Kidney capillary endothelial cell (primary cell): Measurements from ENCODE around the gene ITIH2.
"Not testable (repeated sequence)": the region's sequence is repeated elsewhere in the genome, so short reads cannot be mapped to it uniquely, and the experiment has no call there.

ENCODE experiments used
- DNase-seq: peaks from one replicate; pipeline ENCODE4 v3.0.0-alpha.2; 2018; ENCODE audit warnings: low spot score

The ITIH2 gene, protein sequence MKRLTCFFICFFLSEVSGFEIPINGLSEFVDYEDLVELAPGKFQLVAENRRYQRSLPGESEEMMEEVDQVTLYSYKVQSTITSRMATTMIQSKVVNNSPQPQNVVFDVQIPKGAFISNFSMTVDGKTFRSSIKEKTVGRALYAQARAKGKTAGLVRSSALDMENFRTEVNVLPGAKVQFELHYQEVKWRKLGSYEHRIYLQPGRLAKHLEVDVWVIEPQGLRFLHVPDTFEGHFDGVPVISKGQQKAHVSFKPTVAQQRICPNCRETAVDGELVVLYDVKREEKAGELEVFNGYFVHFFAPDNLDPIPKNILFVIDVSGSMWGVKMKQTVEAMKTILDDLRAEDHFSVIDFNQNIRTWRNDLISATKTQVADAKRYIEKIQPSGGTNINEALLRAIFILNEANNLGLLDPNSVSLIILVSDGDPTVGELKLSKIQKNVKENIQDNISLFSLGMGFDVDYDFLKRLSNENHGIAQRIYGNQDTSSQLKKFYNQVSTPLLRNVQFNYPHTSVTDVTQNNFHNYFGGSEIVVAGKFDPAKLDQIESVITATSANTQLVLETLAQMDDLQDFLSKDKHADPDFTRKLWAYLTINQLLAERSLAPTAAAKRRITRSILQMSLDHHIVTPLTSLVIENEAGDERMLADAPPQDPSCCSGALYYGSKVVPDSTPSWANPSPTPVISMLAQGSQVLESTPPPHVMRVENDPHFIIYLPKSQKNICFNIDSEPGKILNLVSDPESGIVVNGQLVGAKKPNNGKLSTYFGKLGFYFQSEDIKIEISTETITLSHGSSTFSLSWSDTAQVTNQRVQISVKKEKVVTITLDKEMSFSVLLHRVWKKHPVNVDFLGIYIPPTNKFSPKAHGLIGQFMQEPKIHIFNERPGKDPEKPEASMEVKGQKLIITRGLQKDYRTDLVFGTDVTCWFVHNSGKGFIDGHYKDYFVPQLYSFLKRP

DNA sequence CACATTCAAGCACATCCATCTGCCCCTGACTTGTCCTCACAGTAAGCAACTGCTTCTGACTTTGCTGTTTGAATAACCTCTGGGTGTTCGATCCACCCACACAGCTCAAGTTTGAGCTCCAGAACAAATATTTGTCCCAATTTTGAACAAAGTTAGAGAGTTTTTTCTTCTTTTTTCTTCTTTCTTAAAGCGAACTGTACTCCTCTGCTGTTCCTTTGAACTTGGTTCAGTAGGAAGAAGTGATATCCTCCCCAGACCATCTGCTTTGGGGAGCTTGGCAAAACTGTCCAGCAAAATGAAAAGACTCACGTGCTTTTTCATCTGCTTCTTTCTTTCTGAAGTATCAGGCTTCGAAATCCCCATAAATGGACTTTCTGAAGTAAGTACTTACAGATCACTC is at the start of gene ITIH2:
ITIH2 (plus strand) TSS at position 177 of the 400 bp plus-strand sequence; CDS start at position 296, 119 bp downstream.
- no peak for DNase-seq

- DNase-seq: not testable (repeated sequence)
Observed at GRCh38 chr10:7657079-7657478, 46.0 kb upstream of the ITIH2 start.

DNA sequence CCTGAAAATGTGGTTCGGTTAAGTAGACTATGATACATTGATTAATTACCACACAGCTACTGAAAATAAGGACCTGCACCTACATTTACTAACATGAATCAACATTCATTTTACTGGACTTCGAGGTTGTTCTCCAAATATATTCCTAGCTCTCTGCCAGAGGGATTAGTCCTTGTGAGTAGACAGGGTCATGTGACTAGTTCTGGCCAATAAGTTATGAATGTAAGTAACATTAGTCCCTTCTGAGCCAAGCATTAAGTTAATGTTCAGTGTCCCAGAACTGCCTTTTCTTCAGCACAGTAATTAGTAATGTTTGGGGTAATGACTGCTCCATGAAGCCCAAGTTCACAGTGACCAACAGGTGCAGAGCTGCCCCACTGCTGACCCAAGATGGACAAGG is 45.6 kb upstream of the ITIH2 start:
- no peak for DNase-seq

DNA sequence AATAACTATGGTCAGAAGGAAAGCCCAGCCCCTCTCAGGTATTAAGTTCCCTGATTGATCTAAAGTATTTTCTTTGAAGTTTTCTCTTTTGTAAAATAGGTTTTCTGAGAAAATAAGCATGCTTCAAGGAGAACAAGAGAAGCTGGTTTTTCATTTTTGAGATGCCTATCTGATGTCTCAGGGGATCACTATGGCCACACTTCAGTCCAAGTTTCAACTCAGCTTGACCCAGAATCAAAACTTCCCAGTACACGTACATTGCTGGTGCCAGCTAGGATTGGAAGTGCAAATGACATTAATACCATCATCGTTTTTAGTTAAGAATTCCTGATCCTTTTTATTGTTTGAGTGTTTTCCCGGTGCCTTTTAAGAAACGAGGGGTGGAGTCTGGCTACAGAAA is 43.6 kb upstream of the ITIH2 start:
- no peak for DNase-seq

GRCh38 chr10:7662522-7662921 is 40.6 kb upstream of the ITIH2 start:
- no peak for DNase-seq

DNA sequence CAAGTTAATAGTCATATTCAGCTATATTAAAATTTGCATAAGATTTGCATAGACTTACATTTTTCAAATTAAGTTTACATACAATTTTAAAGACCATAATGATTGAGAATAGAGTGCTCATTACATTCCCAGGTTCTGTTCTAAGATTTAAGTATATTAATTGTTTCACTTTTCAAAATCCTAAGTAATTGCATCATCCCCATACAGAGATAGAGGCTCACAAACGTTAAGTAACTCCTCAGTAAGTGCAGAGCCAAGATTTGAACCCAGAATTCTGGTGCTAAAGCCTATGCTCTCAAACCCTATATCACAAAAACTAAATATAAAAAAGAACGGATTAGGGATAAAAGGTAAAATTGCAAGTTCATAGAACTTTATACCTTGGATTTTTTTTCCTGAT is 38.4 kb upstream of the ITIH2 start:
- DNase-seq: no peak

GRCh38 chr10:7665767-7666166 is 37.3 kb upstream of the ITIH2 start:
- no peak for DNase-seq

- no peak for DNase-seq
Observed at GRCh38 chr10:7666253-7667023, 36.7 kb upstream of the ITIH2 start, which contains the start of gene ITIH5. ITIH5 (minus strand) TSS chr10:7666966; CDS start chr10:7666892, 74 bp downstream.

DNA sequence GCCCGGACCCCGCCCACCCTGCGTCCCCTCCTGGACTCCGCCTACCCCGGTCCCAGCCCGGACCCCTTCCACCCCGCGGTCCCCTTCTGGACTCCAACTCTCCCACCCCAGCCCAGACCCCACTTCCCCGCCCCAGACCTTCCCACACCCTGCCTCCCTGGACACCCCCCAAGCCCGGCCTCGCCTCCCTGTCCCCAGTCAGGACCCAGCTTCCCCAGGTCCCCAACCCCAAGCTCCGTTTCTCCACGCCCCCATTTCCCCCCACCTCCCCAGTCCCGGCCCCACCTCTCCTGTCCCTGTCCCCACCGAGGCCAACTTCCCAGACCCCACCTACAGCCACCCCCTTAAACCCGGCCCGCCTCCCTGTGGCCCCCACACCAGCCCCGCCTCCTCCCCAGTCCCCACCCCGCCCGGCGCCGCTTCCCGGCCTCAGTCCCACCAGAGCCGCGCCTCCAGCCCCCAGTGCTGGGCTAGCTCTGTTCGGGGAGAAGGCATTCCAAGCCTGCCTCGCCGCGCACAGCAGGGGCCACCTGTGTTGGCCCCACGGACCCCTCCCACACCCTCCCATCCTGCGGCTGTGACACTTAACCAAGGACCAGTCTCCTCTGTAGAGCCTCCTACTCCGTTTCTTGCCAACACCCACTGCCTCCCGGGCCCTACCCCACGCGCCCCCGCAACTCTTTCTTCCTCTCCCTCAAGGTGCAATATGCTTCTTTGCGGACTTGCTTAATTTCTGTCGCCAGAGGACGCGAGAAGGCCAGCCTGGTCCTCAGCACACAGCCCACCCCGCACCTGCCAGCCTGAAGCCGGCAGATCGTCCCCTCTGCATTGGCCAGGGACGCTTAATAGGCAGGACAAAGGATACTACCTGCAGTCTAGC is 35.6 kb upstream of the ITIH2 start:
- no peak for DNase-seq

GRCh38 chr10:7670157-7670556 is 33.0 kb upstream of the ITIH2 start:
- no peak for DNase-seq

DNA sequence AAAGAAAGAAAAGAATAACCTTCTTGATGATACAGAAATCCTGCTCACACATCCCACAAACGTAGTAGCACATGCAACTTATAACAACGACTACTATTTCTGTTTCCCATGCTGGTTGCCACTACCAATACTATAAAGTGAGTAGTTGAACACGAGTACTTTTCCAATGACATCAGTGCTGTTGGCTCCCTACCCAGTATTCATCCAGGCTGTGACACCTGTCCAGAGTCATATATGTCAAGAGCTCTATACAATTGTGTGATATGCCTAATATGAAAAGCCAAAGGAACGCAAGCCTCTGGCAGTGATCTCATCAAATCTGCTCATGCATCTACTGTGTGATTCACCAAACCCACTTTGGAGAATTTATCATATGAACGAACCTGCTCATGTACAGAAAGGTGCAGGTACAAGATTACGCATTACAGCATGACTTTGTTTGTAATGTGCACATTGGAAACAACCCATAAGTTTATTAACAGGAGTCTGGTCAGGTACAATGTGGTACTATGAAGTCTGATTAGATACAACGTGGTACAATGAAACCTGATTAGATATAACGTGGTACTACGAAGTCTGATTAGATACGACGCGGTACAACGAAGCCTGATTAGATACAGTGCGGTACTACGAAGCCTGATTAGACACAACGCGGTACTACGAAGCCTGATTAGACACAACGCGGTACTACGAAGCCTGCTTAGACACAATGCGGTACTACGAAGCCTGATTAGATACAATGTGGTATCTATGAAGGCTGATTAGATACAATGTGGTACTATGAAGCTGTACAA is 30.6 kb upstream of the ITIH2 start:
- no peak for DNase-seq

DNA sequence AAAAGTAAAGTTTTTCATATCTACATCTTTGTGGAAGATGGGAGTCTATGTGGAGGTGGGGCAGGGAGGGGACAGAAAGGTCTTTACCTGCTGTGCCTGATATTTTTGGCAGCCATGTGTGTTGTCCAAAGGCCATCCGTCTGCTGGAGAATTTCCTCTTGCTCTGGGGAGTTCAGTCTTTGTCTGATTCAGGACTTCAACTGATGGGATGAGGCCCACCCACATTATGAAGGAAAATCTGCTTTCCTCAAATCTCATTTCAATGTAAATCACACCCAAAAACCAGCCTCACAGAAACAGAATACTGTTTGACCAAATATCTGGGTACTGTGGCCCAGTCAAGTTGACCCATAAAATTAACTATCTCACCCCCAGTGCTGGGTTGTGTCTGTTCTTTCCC is 23.9 kb upstream of the ITIH2 start:
- DNase-seq: no peak

GRCh38 chr10:7680078-7680477 is 23.0 kb upstream of the ITIH2 start:
- DNase-seq: not testable (repeated sequence)

GRCh38 chr10:7686351-7687171 is 16.6 kb upstream of the ITIH2 start:
- no peak for DNase-seq

DNA sequence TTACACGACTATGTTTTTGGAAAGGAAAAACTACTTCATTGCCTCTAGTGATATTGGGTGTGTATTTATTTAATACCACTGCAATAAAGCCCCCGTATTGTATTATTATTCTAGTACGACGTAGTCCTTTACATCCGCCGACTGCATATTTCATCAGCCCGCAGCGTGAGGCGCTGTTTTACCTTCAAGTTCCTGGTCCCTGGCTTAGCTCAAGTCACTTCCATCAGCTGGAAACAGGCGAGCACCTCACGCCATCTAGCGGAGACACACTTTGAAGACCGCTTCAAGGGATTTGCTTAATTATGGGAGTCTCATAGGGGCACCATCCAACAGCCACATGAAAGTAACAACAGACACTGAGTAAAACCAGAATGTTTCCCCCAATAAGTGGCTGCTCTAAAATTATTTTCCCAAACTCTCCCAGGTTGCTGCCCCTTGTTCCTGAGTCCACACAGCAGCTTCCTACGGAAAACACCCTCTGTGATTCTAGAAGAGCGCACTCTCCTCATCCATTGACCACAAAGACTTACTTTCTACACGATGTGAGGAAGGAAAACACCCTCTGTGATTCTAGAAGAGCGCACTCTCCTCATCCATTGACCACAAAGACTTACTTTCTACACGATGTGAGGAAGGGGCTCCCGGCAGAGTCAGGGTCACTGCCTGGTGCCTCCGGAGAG is 15.7 kb upstream of the ITIH2 start:
- DNase-seq: peak; percentile 82

- no peak for DNase-seq
Observed at GRCh38 chr10:7689591-7689990, 13.5 kb upstream of the ITIH2 start.

- not testable (repeated sequence) for DNase-seq
Observed at GRCh38 chr10:7690885-7691597, 12.1 kb upstream of the ITIH2 start.

GRCh38 chr10:7692368-7692767 is 10.7 kb upstream of the ITIH2 start:
- DNase-seq: not testable (repeated sequence)
